Measurements from ENCODE around the gene NEUROG2.

NEUROG2 gene

DNA sequence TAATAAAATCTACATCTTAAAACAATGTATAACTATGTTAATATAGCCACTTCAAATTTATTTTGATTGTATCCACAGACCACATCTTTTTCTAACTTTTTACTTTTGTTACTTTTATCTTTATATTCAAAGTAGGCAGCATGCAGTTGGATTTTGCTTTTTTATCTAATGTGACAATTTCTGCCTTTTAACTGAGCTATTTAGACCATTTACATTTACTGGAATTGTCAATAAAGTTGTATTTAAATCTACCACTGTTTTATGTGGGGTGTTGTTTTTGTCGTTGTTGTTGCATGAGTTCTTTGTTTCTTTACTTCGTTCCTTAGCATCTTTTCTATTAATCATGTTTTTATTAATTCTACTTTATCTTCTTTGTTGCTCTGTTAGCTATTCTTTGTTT is 42.0 kb downstream of the NEUROG2 start:
- DNase-seq = no peak

DNA sequence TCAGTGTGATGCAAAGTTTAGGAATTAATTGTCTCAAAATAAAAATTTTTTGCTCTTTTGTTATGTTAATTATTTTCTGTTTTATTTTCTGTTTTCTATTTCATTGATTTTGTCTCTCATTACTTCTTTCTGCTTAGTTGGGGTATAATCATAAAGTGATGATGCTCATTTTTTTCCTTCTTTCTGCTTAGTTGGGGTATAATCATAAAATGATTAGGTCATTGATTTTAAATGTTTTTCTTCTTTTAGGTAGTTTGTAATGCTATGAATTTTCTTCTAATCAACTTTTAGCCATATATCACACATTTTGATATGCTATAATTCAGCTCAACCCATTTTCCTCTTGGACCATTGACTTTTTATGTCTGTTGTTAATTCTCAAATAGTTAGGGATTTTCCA is 43.7 kb downstream of the NEUROG2 start:
- DNase-seq = no peak

Data from effector CD8-positive, alpha-beta T cell (primary cell).